ENCODE results near the gene GALNT7. TPM values are rescaled to one million over a fixed set of nuclear protein-coding genes. Genes with fewer than 3 reads are reported as not detected.

The GALNT7 gene
- total RNA-seq, 2 experiments from 2014 or later = 18.3 to 19.5 TPM

DNA sequence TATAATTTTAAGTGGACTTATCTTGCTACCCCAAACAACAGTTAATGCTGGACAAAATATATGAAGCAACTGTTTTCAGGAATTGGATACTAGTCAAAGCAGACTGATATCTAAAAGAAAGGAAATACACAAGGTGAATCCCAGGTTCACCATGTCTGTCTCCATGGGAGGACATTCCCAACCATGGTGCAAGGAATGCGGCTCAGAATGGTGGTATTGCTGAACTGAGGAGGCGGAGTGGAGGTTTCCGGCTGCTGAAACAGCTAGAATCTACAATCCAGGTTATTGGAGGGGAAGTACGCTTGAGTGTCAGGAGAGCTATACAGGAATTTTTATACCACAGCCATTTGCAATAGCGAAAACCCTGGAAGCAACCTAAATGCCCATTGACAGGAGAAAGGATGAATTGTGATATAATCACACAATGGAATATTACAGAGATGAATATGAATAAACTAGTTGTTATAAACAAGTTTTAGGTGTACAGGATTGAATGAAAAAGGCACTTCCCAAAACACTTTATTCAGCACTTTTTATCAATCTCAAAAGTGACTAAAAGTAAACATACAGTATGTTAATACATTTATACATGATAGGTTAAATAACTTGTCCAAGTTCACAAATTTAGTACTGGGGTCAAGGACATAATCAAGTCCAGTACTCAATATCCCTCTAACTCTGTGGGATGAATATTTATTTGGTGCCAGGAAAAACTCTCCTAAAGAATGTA is 156.6 kb downstream of the GALNT7 start:
- POLR2A ChIA-PET = no interaction called here
- CTCF ChIA-PET = no interaction called here

DNA sequence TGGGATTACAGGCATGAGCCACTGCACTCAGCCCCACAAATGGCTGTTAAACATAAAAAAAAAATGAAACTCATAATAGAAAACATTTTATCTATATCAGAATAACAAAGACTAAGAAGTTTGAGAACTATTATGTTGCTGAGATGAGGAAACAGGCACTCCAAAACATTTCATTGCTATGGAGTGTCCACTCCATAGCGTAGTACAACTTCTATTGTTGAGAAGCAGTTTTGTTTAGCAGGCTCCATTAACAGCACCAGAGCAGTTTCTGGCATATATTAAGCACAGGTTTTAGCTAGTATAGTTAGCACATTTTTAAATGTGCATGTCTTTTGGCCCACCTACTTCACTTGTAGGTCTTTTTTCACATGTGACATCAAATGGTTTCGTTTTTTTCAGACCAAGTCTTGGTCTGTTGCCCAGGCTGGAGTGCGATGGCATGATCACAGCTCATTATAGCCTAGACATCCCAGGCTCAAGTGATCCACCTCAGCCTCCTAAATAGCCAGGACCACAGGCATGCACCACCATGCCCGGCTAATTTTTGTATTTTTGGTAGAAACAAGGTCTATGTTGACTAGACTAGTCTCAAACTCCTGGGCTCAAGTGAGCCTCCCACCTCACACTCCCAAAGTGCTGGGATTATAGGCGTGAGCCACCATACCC is 159.8 kb downstream of the GALNT7 start:
- ChIA-PET POLR2A (interaction anchor here (1.2 kb wide), 1 partner anchor 41 kb away, joined by 3 read pairs; no protein-coding TSS in a partner anchor), CTCF (no interaction called here)

- ChIA-PET CTCF (interaction anchor here (0.9 to 1.1 kb wide), 3 partner anchors 39 to 176 kb away, joined by 3 read pairs; no protein-coding TSS in a partner anchor), POLR2A (no interaction called here)
Measured at GRCh38 chr4:173330590-173330989, 162.0 kb downstream of the GALNT7 start.

GRCh38 chr4:173332021-173332487 is 163.4 kb downstream of the GALNT7 start:
- ChIA-PET CTCF (interaction anchor here (1.6 kb wide), 1 partner anchor 12 kb away, joined by 5 read pairs; no protein-coding TSS in a partner anchor), POLR2A (interaction anchor here (4.7 kb wide), 1 partner anchor 38 kb away, joined by 131 read pairs; the partner anchor contains the start of gene SAP30)

GRCh38 chr4:173332963-173333657 is 164.5 kb downstream of the GALNT7 start:
- ChIA-PET CTCF (interaction anchor here (1.6 to 1.9 kb wide), 2 partner anchors 14 to 37 kb away, joined by 5 to 13 read pairs; partner anchors contain the start of gene SAP30), POLR2A (interaction anchor here (1.0 to 4.7 kb wide), 4 partner anchors 14 to 165 kb away, joined by 3 to 131 read pairs (median 5); partner anchors contain the start of genes GALNT7 and SAP30)

- POLR2A ChIA-PET = interaction anchor here (1.0 to 4.7 kb wide), 4 partner anchors 15 to 165 kb away, joined by 3 to 131 read pairs (median 5); partner anchors contain the start of genes GALNT7 and SAP30
Measured at GRCh38 chr4:173333658-173334084, 165.1 kb downstream of the GALNT7 start.

GRCh38 chr4:173334085-173334890 is 165.7 kb downstream of the GALNT7 start, which contains the start of gene HMGB2:
Gene HMGB2 (minus strand): TSS chr4:173334358. CDS start chr4:173333649, 709 bp downstream.
- ChIA-PET POLR2A (interaction anchor here (0.6 to 4.7 kb wide), 6 partner anchors 15 to 166 kb away, joined by 3 to 131 read pairs (median 4); partner anchors contain the start of genes GALNT7 and SAP30), CTCF (interaction anchor here (0.9 to 1.9 kb wide), 3 partner anchors 13 to 38 kb away, joined by 3 to 13 read pairs (median 3); partner anchors contain the start of gene SAP30)

More at GRCh38 chr4:173333658-173334084, 165.1 kb downstream of the GALNT7 start:
- CTCF ChIA-PET = interaction anchor here (1.0 to 1.9 kb wide), 3 partner anchors 14 to 39 kb away, joined by 3 to 13 read pairs (median 5); partner anchors contain the start of gene SAP30

DNA sequence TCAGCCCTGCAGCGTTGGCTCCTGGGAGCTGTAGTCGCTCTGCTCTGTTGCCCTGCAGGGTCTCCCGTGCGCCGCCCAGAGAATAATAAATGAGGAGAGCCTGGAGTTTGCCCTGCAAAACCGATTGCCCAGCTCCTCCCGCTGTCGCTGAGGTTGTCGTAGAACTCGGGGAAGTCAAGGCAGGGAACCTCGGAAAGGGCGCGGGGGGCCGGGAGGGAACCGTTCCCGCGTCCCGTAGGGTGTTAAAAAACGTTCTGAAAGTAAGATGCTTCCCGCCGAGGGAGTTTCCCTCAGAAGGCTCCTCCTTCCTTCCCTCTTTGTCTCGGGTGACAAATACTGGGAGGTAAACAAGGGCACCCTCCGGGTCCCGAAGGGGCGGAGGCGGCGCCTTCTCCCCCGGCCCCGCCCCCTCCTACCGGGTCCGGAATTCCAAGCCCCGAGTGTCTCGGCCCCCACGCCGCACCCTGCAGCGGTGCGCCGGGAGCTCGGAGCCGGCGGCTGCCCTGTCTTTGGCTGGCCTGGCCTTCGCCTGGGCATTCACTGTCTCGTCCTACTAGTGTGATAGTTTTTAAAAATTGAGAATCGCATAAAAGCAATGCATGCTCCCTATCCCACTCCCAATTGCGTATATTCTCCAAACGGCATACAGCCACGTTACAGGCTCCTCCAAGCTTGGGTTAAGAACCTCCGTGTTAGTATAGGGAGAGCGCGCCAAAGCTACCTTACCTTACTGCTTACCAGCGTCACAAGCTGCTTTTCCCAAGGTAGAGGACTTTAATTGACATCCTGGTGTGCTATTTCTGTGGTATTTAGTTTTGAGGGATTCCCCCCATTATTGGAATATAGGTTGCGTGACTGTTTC is 166.5 kb downstream of the GALNT7 start:
- POLR2A ChIA-PET = interaction anchor here (0.6 to 4.7 kb wide), 2 partner anchors 35 to 78 kb away, joined by 4 to 131 read pairs; partner anchors contain the start of gene SAP30
- CTCF ChIA-PET = interaction anchor here (0.9 to 1.9 kb wide), 3 partner anchors 14 to 38 kb away, joined by 3 to 13 read pairs (median 3); partner anchors contain the start of gene SAP30

GRCh38 chr4:173337463-173337862 is 168.9 kb downstream of the GALNT7 start:
- ChIA-PET CTCF (interaction anchor here (1.1 to 2.0 kb wide), 2 partner anchors 21 to 34 kb away, joined by 3 to 4 read pairs; partner anchors contain the start of gene SAP30), POLR2A (no interaction called here)

DNA sequence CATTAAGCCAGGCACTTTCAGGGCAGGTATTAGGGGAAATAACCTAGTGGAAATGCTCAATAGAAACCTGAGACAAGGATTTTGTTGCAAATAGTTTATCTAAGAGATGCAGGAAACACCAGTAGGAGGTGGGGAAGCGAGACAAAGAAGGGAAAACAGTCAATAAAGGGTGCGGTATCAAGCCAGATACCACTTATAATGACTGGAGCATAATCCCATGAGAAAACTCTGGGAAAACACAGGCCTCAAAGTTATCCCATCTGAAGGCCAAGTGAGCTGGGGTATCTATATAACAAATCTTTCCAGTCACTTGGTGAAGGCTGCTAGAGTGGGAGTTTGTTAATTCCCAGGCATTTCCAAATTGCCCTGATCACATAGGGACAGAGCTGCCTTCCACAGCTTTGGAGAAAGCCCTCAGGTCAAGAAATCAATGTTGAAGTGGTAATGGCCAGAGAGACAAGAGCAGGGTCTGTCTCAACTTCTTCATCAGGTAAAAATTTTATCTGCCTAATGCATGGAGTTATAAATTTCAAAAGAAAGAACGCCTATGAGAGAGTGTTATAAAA is 175.3 kb downstream of the GALNT7 start:
- ChIA-PET CTCF (no interaction called here), POLR2A (no interaction called here)

DNA sequence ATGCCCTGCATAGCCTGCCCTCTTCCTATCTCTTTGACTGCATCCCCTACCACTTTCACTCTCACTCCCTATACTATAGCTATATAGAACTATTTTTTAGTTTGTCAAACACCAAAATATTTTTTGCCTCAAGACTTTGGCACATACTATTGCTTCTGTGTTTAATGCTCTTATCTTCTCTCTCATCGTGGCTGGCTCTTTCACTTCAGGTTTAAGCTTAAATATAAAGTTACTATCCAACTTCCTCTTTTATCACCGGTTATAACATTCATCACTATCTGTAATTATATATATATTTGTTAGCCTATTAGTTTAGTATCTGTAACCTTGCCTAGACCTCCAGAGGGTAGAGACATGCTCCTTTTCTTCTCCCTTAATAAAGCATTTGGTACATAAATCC is 177.0 kb downstream of the GALNT7 start:
- CTCF ChIA-PET = no interaction called here

GRCh38 chr4:173346074-173346473 is 177.5 kb downstream of the GALNT7 start:
- POLR2A ChIA-PET = interaction anchor here (1.2 kb wide), 1 partner anchor 23 kb away, joined by 3 read pairs; no protein-coding TSS in a partner anchor

More for the DNA sequence above, 177.0 kb downstream of the GALNT7 start:
- POLR2A ChIA-PET = no interaction called here

DNA sequence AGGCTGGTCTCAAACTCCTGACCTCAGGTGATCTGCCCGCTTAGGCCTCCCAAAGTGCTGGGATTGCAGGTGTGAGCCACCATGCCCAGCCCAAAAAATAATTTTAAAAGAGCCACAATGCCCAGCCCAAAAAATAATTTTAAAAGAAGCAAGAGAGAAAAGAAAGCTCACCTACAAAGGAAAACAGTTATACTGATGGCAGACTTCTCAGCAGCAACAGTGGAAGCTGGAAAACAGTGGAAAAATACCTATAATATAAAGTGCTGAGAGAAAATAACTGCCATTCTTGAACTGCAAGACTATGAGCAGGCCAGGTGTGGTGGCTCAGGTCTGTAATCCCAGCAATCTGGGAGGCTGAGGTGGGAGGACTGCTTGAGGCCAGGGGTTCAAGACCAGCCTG is 178.9 kb downstream of the GALNT7 start:
- POLR2A ChIA-PET = no interaction called here
- CTCF ChIA-PET = interaction anchor here (1.0 kb wide), 1 partner anchor 334 kb away, joined by 3 read pairs; no protein-coding TSS in a partner anchor

More at GRCh38 chr4:173346074-173346473, 177.5 kb downstream of the GALNT7 start:
- CTCF ChIA-PET = no interaction called here

DNA sequence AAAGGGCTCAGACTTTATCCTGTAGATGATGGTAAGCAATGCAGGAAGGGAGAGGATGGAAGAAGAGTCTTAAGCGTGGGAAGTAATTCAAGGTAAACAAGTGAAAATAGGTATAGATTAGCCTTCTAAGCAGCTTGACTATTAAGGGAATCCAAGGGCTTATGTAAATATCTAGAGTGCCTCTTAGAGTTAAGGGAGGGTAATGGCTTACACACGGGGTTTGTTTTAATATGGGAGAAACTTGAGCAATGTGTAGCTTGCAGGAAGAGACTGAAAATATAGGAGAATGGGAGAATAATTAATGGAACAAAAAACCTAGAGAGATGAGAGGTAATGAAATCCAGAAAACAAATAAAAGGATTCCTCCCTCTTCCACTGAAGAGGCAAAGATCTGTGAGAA is 189.3 kb downstream of the GALNT7 start:
- POLR2A ChIA-PET = no interaction called here
- CTCF ChIA-PET = no interaction called here

- ChIA-PET CTCF (no interaction called here), POLR2A (no interaction called here)
Measured at GRCh38 chr4:173360587-173361221, 192.1 kb downstream of the GALNT7 start.

DNA sequence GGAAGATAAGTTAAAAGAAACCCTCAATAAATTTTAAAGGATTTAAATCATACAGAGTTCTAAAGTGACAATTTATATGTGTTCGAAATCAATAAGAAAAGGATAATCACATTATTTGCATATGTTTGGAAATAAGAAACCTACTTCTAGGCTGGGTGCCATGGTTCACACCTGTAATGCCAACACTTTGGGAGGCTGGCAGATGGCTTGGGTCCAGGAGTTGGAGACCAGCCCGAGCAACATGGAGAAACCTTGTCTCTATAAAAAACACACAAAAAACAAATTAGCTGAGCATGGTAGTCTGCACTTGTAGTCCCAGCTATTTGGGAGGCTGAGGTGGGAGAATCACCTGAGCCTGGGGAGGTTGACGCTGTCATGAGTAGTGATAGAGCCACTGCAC is 194.1 kb downstream of the GALNT7 start:
- ChIA-PET POLR2A (no interaction called here), CTCF (interaction anchor here (0.7 kb wide), 1 partner anchor 335 kb away, joined by 3 read pairs; no protein-coding TSS in a partner anchor)

All from activated CD8-positive, alpha-beta memory T cell treated with anti-CD3 and anti-CD28 coated beads for 36 hours (primary cell).